ENCODE measurements around the gene COL18A1.
"Not testable (repeated sequence)": the region's sequence is repeated elsewhere in the genome, so short reads cannot be mapped to it uniquely, and the experiment has no call there.

Gene COL18A1

GRCh38 chr21:45442686-45443594, 38.0 kb downstream of the COL18A1 start:
- not testable (repeated sequence) for DNase-seq

GRCh38 chr21:45443595-45444181, 38.7 kb downstream of the COL18A1 start:
- DNase-seq, result no peak

- no peak for DNase-seq
Measured at GRCh38 chr21:45444385-45444784, 39.4 kb downstream of the COL18A1 start.

GRCh38 chr21:45445369-45445768, 40.4 kb downstream of the COL18A1 start:
- DNase-seq, result no peak

GRCh38 chr21:45447821-45448220, 42.9 kb downstream of the COL18A1 start:
- DNase-seq, result no peak

GRCh38 chr21:45448283-45448809, 43.4 kb downstream of the COL18A1 start:
- DNase-seq, result no peak

- DNase-seq, result no peak
Measured at GRCh38 chr21:45448810-45449657, 44.1 kb downstream of the COL18A1 start.

- DNase-seq, result no peak
Measured at GRCh38 chr21:45449658-45450422, 44.9 kb downstream of the COL18A1 start.

GRCh38 chr21:45450423-45451090, 45.6 kb downstream of the COL18A1 start:
- DNase-seq, result no peak

- DNase-seq, result no peak
Measured at GRCh38 chr21:45451091-45451740, 46.3 kb downstream of the COL18A1 start.

- no peak for DNase-seq
Measured at GRCh38 chr21:45451771-45452182, 46.8 kb downstream of the COL18A1 start.

GRCh38 chr21:45452696-45453307, 47.8 kb downstream of the COL18A1 start:
- DNase-seq, result no peak

GRCh38 chr21:45453308-45453950, 48.5 kb downstream of the COL18A1 start:
- no peak for DNase-seq

GRCh38 chr21:45454060-45454925, 49.3 kb downstream of the COL18A1 start:
- DNase-seq, result no peak

- no peak for DNase-seq
Measured at GRCh38 chr21:45454926-45455673, 50.1 kb downstream of the COL18A1 start.

- no peak for DNase-seq
Measured at GRCh38 chr21:45455674-45456583, 51.0 kb downstream of the COL18A1 start.

- no peak for DNase-seq
Measured at GRCh38 chr21:45456584-45457160, 51.7 kb downstream of the COL18A1 start.
